Stimulated activated naive CD8-positive, alpha-beta T cell treated with anti-CD3 and anti-CD28 coated beads, Interleukin-15, Interleukin-2, amounts not matched to agents 100 U/mL and 50 U/mL, for 24 hours (primary cell): ENCODE results near the gene ZBTB49.
"Not testable (repeated sequence)": the region's sequence is repeated elsewhere in the genome, so short reads cannot be mapped to it uniquely, and the experiment has no call there.

Experiments
- ATAC-seq: fragments of 150-1000 bp; cut with Tn5 transposase; one replicate; pipeline ENCODE4 v1.10.0; 2021
- DNase-seq: peaks from one replicate; pipeline ENCODE4 v3.0.0; 2021

ZBTB49 gene, protein sequence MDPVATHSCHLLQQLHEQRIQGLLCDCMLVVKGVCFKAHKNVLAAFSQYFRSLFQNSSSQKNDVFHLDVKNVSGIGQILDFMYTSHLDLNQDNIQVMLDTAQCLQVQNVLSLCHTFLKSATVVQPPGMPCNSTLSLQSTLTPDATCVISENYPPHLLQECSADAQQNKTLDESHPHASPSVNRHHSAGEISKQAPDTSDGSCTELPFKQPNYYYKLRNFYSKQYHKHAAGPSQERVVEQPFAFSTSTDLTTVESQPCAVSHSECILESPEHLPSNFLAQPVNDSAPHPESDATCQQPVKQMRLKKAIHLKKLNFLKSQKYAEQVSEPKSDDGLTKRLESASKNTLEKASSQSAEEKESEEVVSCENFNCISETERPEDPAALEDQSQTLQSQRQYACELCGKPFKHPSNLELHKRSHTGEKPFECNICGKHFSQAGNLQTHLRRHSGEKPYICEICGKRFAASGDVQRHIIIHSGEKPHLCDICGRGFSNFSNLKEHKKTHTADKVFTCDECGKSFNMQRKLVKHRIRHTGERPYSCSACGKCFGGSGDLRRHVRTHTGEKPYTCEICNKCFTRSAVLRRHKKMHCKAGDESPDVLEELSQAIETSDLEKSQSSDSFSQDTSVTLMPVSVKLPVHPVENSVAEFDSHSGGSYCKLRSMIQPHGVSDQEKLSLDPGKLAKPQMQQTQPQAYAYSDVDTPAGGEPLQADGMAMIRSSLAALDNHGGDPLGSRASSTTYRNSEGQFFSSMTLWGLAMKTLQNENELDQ

DNA sequence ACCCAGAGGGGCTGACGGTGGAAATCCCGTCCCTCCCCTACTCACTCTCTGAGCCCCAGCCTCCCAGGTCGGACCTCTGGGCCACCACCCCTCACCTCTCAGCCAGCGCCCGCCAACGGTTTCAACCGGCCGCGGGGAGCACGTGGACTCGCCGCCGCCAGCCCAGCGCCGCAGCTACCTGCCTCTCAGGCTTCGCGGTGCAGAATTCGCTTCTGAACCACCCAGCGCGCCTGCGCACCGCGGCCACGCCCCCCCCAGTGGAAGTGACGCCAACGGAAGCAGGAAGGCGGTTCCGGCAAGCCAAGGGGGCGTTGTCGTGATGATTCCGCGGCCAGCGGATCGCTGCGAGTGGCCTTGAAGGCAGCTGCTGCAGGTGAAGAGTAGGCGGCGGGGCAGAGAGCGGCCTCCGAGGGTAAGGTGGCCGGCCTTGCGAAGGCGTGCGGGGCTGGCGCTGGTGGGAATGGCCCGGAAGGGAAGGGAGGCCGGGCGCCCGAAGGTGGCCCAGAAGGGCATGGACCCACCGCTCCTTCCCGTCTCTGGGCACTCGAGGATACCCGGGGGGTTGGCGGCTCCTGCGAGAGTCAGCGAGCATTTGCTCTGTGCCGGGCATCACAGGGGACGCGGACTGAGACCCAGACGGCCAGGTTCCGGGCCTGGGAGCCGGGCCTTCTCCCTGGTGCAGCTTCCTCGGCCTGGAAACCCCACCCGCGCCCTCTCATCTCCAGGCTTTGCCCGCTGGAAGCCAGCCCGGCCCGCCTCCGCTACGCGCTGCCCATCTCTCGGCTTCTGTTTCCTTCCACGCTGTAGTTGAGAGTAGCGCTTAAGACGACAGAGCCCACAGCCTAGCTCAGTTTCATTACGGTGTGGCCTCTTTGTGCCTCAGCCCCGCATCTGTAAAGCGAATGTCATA, at the start of gene ZBTB49, which contains the start of gene LYAR:
ZBTB49 (plus strand) TSS at position 311 of the 910 bp plus-strand sequence. CDS start 9,695 bp downstream, outside the sequence.
LYAR (minus strand) TSS at position 214 of the 910 bp plus-strand sequence. CDS start 6,412 bp downstream, outside the sequence.
- DNase-seq (peak; percentile 98), ATAC-seq (peak; percentile 95)

DNA sequence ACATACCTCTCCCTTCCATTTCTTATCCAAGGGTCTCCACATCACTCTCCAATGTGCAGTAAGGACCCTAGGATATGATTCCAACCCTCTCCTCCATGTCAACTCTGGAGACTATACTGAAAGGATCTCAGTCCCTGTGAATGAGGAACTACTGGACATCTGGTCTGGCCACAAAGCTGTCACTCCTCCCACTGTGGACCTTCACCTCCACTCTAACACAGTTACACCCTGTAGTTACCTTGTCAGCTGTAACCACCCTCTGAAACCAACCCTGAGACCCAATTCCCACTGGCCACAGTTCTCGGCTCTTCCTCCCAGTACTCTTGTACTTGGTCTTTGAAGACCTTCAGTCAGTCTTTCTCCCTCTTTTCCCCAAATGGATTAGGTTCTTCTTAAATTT, 44.9 kb upstream of the ZBTB49 start:
- DNase-seq (no peak), ATAC-seq (no peak)

DNA sequence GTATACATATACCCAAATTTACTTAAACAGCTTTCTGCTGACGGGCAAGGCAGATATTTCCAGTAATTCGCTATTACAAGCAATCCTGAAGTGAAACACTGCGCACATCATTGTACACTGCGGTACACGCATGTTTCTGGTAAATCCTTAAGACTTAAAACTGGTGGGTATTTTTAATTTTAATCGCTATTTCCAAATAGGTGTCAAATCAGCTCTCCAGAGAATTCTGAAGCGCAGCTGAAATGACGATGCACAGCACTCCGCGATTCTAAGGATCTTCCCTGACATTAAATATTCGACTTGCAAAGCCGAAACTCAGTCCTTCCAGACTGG, 42.4 kb upstream of the ZBTB49 start:
- ATAC-seq, result no peak

DNA sequence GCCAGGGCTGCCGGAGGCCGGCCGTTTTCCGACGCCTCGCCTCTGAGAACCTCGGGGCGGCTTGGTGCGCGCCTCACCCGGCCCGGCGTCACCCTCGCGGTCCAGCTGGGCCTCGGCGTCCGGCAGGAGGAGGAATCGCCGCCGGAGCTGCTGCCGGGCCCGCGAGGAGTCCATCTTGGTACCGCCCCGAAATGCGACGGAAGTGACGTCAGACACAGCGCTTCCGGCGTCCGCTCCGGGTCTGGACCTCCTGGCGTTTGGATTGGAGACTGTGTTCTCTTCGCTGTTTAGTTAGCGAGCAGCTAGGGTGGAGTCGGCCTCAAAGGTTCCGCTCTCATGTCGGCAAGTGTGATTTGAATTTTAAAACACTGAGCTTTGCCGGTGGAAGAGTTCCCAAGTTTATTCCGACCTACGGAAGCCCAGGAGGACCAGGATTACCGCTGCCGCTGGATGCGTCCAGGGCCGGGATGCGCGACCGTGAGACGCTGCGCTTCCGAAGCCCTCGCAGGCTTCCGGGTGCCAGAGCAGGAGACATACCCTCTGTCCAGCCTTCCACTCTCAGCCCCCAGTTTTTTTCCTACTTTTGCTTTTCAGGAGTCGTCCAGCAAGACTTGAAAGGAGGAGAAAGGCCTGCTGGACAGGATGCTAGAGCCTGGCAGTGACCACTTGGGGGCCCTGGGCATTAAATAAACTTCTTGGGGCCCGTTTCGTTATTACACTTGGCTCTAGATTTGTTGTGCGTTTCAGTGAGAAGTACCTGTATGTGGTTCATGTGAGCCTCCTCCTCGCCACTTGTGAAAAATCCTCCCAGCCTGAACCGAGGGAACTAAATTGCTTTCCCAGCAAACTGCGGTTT, 41.8 kb upstream of the ZBTB49 start, which contains the start of gene TMEM128:
TMEM128 (minus strand) TSS at position 195 of the 856 bp plus-strand sequence; CDS start at position 174, 21 bp downstream.
- ATAC-seq, result peak; percentile 97
- peak; percentile 92 for DNase-seq

More for the DNA sequence above, 42.4 kb upstream of the ZBTB49 start:
- no peak for DNase-seq

DNA sequence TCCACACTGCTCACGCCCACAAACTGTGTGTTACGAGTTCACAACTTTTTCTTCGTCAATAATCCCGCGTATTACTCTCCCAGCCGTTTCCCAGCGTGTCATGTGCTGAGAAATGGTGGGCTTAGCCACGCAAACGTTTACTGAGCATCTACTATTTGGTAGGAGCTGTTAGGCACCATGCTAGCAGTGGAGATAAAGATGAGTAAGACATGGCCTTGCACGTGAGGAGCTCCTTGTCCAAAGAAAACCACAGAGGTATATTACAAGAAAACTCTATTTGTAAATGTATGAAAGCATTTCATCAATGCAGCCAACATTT, 41.2 kb upstream of the ZBTB49 start:
- no peak for DNase-seq
- no peak for ATAC-seq

DNA sequence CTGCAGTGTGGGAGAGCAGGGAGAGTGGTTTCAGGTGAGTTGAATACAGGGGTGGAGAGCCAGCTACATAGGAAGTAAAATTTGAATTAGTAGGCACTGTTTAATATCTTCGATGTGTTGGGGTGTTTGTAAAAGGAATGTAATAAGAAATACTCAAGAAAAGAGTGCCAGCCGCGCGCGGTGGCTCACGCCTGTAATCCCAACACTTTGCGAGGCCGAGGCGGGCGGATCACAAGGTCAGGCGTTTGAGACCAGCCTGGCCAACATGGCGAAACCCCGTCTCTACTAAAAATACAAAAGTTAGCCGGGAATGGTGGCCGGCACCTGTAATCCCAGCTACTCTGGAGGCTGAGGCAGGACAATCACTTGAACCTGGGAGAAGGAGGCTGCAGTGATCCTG, 40.7 kb upstream of the ZBTB49 start:
- not testable (repeated sequence) for ATAC-seq, DNase-seq

DNA sequence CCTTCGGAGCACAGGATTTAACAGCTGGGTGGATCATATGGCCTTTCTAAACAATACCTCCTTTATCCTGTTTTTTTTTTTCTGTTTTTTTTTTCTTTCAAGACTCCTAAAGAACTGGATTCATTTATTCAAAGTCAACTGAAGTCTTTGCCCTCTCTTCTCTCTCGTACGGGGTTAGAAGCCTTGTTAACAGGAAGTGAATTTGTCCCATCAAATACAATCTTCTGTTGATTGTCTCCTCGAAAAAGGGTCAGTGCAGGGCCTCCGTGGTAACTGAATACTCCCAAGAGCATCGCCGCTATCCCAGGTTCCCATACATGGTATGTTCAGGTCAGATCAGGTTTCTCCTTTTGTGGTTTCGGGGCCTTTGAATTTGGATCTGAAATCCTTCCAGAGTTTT, 40.2 kb upstream of the ZBTB49 start:
- ATAC-seq, result no peak

DNA sequence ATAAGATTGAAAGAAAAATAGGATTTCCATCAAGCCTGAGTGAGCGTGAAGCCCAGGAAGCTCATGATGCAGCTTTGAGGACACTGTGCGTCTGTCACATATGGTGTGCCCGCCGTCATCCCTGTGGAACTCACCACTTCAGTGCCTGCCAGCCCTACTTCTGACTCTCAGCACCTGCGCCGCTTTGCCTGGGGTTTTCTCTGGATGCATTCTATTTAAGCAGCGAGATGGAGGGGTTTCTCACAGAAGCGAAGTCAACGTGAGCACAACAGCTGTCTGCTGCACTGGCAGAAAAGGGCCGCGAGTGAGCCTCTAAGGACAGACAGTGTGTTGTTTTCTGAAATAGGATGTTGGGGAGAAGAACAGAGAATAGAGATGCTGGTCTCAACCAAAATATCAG, 35.9 kb upstream of the ZBTB49 start:
- DNase-seq, result no peak
- no peak for ATAC-seq

More for the DNA sequence above, 40.2 kb upstream of the ZBTB49 start:
- DNase-seq, result no peak

DNA sequence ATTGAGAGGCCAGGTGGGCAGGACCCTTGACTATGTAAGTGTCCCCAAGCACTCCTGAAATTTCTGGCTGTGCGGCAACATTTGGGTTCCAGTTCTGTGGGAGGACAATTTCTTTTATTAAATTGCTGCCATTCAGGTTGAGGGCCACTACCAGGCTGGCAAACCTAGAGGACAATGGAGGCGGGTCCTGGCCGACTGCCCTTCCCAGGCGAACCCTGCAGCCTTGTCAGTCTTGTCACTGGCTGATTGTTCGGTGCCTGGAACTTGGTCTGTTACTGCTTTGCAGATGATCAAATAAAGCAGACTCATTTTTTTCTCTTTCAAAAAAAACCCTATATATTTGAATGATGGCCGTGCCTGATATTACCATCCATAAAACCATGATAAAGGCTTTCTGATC, 35.4 kb upstream of the ZBTB49 start:
- no peak for DNase-seq
- no peak for ATAC-seq

DNA sequence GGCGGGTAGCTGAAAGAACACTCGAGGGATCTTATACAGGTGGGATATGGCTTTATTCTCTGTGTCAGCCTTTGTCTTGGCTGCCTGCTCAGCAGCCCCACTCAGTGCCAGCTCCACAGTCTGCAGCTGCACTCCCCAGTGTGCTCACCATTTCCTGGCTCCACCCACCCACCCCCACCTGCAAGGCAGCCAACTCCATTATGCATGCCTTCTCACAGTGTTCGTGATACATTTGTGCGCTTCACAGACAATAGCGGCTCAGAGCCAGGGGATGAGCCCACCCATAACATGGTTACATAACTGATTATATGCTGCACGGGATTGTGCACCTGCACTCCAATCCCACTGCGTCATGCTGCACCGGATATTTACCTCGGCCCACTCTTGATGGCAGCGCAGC, 33.3 kb upstream of the ZBTB49 start:
- ATAC-seq, result no peak
- DNase-seq, result no peak

DNA sequence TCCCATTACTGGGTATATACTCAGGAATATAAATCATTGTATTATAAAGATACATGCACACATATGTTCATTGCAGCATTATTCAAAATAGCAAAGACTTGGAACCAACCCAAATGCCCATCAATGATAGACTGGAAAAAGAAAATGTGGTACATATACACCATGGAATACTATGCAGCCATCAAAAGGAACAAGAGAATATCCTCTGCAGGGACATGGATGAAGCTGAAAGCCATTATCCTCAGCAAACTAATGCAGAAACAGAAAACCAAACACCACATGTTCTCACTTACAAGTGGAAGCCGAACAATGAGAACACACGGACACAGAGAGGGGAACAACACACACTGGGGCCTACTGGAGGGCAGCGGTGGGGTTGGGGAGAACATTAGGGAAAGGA, 32.3 kb upstream of the ZBTB49 start:
- DNase-seq, ATAC-seq: not testable (repeated sequence)

DNA sequence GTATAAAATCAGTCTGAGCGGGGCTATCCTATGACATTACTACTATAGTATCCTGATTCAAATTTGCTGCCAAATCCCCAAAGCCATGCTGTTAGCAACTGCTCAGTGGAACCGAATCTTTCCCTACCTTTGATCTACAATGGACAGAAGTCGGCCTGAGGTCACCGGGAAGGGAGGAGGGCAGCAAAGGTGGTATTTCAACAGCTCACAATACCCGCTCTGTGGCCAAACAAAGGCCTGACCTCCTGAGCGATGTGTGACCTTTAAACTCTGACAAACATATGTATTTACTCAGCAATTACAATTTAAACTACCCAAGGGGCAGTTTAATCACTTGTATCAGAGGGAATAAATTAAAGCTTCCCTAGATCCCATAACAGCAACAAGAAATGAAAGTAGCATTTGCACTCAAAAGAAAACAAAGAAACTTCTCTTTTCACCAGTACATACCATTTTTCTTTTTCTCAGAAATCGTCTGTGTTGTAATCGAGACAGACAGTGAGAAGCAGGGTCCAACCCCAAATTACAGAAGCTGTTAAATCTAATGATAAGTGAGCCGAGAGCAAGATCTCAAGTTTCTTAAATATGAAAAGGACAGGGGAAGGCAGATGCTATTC, 30.5 kb upstream of the ZBTB49 start:
- DNase-seq, result no peak
- ATAC-seq, result no peak

DNA sequence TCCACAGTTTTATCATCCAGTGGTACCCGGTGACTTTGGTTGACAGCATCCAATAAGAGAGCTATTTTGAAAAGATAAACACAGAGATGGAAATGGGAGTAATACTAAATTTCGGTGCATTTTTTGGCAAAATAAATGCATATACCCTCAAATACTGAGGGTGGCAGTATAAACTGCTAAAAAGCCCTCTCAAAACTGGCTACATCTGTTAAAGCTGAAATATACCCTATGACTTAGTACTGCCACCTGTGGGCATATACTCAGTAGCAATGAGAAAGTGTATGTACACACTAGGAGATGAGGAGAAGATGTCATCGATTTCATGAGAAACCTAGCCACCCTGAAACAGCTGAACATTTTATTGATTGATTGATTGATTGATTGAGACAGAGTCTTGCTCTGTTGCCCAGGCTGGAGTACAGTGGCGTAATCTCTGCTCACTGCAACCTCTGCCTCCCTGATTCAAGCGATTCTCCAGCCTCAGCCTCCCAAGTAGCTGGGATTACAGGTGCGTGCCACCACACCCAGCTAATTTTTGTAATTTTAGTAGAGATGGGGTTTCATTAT, 29.8 kb upstream of the ZBTB49 start:
- ATAC-seq (peak; percentile 93), DNase-seq (no peak)

DNA sequence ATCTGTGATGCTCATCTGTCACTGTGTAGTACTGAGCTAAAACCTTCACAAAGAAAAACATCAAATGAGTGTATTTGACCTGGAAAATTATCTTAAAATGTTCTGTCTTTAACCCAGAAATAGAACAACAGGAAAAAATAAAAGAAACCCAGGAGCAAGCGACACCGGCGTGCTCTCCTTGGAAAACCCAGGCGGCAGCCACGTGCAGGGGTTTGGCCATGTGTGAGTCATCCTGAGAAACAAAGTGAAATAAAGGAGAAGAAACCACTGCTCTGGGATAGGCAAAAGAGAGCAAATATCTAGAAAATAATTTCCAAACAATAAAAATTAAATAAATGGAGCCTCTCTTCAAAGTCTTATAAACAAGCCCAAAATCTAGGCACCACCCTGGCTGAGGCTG, 22.1 kb upstream of the ZBTB49 start:
- no peak for ATAC-seq
- no peak for DNase-seq

DNA sequence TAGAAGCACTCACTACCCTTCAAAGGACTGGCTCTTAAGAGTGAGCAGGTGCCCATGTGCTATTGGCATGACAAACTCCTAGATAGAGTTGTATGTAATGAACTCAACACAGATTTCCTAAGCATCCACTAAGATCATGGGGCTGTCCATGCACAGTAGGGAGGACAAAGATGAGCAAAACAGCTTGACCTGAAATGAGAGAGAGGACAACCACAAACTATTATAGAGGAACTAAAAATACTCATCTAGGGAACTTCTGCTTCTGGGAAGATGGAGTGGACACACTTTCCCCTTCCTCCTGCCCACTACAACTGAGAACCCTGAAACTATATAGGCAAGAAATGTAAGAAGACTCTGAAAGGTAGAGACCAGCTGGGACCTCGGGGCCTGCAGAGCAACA, 21.3 kb upstream of the ZBTB49 start:
- no peak for ATAC-seq

DNA sequence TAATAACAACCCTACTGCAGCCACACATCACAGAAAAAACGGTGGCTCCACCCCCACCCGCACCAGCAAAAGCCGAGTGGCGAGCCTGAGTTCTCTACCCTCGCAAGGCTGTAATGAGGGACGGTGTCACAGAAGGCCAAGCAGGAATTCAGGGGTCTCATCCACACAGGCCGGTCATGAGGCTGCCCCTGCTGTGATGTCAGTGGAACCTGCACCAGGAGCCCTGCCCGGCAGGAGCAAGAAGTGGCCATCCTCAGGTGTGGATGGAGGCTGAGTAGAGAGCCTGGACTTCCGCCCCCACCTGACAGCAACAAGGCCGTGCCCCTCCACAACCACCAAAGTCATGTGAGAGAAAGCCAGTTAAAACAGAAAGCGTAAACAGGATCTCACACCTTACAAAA, 20.7 kb upstream of the ZBTB49 start:
- DNase-seq (no peak), ATAC-seq (peak; percentile 19)

More for the DNA sequence above, 21.3 kb upstream of the ZBTB49 start:
- no peak for DNase-seq

DNA sequence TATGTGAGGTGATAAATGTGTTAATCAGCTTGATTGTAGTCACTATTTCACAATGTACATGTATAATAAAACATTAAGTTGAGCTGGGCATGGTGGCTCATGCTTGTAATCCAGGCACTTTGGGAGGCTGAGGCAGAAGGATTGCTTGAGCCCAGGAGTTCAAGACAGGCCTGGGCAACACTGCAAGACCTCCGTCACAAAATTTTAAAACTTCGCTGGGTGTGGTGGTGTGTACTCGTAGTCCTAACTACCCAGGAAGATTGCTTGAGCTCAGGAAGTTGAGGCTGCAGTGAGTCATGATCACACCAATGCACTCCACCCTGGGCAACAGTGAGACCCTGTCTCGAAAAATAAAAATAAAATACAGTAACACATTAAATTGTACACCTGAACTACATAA, 20.2 kb upstream of the ZBTB49 start:
- DNase-seq (no peak), ATAC-seq (peak; percentile 20)

DNA sequence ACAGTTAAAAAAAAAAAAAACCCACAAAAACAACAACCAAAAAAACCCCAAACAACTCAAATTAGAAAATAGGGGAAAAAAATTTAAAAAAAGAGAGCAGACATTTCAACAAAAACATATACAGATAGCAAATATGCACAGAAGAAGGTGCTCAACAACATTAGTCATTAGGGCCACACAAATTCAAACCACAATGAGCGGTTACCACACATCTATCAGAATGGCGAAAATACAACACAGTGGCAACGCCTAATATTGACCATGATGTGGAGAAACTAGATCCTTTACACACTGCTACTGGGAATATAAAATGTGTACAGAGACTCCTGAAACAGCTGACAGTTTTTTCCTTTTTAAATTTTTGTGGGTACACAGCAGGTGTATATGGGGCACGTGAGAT, 19.5 kb upstream of the ZBTB49 start:
- no peak for ATAC-seq

DNA sequence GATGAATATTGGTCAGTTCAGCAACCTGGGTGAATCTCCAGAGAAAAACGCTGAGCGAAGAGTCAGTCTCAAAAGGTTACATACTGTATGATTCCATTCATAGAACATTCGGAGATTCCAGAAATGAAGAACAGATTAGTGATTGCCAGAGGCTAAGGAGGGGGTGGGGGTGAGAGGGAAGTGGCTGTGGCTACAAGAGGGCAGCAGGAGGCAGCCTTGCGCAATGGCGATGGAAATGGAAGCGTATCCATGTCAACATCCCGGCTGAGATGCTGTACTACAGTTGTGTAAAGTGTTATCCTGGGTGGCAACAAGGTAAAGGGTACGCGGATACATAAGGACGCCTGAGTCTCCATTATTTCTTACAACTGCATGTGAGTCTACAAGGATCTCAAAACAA, 18.1 kb upstream of the ZBTB49 start:
- DNase-seq, result no peak
- no peak for ATAC-seq

More for the DNA sequence above, 19.5 kb upstream of the ZBTB49 start:
- DNase-seq, result no peak

DNA sequence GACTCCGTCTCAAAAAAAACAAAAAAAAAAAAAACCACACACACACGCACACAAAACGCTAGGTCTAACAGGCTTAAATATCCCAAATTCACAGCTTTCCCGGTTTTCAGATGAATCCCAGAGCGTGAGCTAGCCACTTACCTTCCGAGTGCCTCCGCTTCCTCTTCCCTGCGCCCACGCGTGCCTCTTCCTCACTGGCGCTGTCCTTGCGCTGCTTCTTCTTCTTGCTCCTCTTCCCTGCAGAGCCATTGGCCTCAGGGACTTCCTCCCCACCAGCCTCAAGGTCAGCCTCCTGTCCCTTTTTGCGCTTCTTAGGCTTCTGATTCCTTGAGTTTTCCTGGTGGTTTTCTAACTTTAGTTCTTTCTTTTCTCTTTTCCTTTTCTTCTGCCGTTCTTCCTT, 15.8 kb upstream of the ZBTB49 start:
- ATAC-seq, result no peak
- DNase-seq, result no peak
